AG09309 (cell line): ENCODE data around the gene CNTN1.

Experiments used
- DNase-seq: peaks from one replicate; pipeline ENCODE4 v3.0.0-alpha.2; 2010; ENCODE audit warnings: low read depth
- H3K4me3 ChIP-seq: 2 replicates; pipeline ENCODE4 v1.5.1; 2011; ENCODE audit warnings: mild to moderate bottlenecking, low read depth, low read length, moderate library complexity; ENCODE audit not compliant: control insufficient read depth
- CTCF ChIP-seq: IDR thresholded peaks from 2 replicates; pipeline ENCODE4 v1.5.1; 2011; ENCODE audit warnings: mild to moderate bottlenecking, low read depth, low read length, inconsistent platforms; ENCODE audit not compliant: insufficient read depth, control insufficient read depth; ENCODE audit errors: missing control alignments

Gene CNTN1

GRCh38 chr12:40837891-40838429 lies 145.7 kb downstream of the CNTN1 start:
- no peak for TF ChIP-seq CTCF
- no peak for DNase-seq
- no peak overlapping the region for H3K4me3 ChIP-seq

DNA sequence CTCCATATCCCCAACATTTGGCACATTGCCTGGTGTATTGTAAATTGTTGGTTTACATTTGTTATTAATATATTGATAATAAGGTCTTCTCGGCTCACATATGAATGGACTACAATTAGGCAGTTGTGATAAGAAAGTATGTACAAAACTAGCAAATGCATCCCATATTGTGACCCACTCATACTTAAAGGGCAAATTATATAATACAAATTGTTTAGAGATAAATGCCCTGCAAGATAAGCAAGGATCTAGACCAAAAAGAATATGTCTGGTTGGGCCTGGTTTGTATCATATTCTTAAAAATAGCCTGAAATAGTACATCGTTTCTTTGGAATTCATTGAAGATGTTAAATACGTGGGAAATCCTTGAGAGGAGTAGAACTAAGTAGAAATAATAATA lies 151.3 kb downstream of the CNTN1 start:
- H3K4me3 ChIP-seq, result no peak overlapping the region
- TF ChIP-seq CTCF, result no peak
- DNase-seq, result no peak

DNA sequence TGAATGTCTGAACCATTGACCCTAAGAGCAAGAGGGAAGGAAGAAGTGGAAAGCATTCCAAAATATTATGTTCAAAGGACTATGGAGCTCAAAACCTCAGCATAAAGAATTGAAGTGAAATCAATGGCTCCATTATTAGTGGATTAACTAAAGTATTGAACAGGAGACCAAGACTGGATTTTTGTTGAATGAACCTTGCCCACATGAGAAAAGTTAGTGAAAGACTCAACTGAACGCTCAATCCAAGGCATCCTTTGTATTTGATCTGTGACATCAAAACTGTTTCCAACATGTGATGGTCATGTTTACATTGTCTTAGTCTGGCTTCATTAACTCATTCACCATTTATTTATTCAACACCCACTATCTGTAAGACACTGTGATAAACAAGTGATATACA lies 161.0 kb downstream of the CNTN1 start:
- no peak overlapping the region for H3K4me3 ChIP-seq
- no peak for TF ChIP-seq CTCF
- DNase-seq, result no peak

DNA sequence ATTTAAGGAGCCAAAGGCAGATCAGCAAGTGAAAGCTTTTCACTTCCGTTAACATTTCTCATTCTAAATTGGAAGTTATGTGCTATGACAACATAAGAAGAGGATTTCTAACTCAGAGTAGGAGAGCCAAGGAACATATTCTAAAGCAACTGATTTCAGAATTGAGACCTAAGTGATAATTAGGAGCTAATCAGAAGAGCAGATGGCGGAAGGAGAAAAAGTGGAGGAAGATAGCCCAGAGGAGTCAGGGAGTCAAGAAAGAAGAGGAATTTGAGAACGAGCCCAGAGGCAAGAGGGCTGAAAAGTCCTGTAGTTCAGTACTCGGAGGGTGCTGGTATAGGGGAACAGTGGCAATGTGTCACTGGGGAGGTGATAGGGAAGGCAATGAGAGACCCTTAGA lies 162.4 kb downstream of the CNTN1 start:
- no peak for DNase-seq
- no peak for TF ChIP-seq CTCF
- H3K4me3 ChIP-seq, result no peak overlapping the region

DNA sequence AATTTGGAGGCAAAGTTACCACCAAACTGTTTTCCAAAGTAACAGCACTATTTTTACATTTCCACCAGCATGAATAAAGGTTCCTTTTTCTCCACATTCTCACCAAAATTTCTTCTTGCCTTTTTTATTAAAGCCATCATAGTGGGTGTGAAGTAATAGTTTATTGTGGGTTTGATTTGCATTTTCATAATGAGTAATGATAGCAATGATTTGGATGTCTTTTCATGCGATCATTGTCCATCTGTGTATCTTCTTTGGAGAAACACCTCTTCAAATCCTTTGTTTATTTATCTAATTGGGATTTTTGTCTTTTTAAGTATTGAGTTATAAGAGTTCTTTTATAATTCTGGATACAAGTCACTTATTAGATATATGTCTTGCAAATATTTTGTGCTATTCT lies 172.7 kb downstream of the CNTN1 start:
- H3K4me3 ChIP-seq, result no peak overlapping the region
- TF ChIP-seq CTCF, result no peak
- no peak for DNase-seq

DNA sequence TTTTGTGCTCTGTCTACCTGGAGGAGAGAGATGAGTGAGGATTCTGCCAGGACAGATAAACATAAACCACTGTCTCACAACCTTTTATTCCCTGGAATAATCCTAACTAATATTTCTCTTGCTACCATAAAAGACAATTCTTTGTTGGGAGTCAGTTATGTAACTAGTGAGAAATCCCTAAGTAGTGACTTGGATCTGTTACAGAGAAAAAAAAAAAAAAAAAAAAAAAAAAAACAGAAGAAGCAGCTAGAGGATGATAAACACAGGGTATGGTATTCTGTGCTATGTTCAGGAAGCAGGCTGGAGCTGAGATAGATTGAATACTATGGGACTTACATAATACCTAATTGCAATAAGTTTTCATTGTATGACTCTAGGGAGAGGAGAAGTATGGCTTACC lies 178.7 kb downstream of the CNTN1 start:
- H3K4me3 ChIP-seq, result no peak overlapping the region
- TF ChIP-seq CTCF, result no peak
- no peak for DNase-seq

GRCh38 chr12:40874868-40875267 lies 182.6 kb downstream of the CNTN1 start:
- no peak overlapping the region for H3K4me3 ChIP-seq
- DNase-seq, result no peak
- no peak for TF ChIP-seq CTCF
